ENCODE data around the gene OTOF.

OTOF gene

DNA sequence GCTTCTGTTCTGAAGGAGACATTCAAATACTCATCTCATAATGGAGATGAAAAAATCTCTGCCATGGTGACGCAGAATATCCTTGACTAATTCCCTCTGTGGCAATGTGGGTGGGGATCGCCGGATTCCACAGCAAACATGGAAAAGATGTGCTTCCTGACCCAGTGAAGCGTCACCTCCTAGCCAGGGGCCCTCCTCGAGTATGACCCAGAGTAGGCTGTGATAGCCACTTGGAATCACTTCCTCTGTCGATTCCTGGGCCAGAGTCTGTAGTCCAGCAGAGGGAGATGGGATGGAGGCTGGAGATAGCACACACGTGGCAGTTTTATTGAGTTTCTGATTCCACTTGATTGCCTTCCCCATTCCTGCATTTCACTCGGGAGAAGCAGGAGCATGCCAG lies 39.4 kb downstream of the OTOF start:
- TF ChIP-seq POLR2AphosphoS5 (IDR thresholded peaks at IDR 0.05; ENCODE audit: low read depth, low read length) (no peak), SIN3A (IDR thresholded peaks at IDR 0.05; ENCODE audit: borderline replicate concordance, insufficient read depth, low read length) (peak; percentile 31; the same call in 1 of the 2 replicates)
- TF ChIP-seq, protein P1, sequence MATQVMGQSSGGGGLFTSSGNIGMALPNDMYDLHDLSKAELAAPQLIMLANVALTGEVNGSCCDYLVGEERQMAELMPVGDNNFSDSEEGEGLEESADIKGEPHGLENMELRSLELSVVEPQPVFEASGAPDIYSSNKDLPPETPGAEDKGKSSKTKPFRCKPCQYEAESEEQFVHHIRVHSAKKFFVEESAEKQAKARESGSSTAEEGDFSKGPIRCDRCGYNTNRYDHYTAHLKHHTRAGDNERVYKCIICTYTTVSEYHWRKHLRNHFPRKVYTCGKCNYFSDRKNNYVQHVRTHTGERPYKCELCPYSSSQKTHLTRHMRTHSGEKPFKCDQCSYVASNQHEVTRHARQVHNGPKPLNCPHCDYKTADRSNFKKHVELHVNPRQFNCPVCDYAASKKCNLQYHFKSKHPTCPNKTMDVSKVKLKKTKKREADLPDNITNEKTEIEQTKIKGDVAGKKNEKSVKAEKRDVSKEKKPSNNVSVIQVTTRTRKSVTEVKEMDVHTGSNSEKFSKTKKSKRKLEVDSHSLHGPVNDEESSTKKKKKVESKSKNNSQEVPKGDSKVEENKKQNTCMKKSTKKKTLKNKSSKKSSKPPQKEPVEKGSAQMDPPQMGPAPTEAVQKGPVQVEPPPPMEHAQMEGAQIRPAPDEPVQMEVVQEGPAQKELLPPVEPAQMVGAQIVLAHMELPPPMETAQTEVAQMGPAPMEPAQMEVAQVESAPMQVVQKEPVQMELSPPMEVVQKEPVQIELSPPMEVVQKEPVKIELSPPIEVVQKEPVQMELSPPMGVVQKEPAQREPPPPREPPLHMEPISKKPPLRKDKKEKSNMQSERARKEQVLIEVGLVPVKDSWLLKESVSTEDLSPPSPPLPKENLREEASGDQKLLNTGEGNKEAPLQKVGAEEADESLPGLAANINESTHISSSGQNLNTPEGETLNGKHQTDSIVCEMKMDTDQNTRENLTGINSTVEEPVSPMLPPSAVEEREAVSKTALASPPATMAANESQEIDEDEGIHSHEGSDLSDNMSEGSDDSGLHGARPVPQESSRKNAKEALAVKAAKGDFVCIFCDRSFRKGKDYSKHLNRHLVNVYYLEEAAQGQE (IDR thresholded peaks at IDR 0.05; ENCODE audit: insufficient read depth in 1 of 2, low read depth in 2 of 2, low read length in 2 of 2) = 0 out of 4 replicates have a peak, but pooled peaks of 1 of the 2 experiments have one; percentile 33

DNA sequence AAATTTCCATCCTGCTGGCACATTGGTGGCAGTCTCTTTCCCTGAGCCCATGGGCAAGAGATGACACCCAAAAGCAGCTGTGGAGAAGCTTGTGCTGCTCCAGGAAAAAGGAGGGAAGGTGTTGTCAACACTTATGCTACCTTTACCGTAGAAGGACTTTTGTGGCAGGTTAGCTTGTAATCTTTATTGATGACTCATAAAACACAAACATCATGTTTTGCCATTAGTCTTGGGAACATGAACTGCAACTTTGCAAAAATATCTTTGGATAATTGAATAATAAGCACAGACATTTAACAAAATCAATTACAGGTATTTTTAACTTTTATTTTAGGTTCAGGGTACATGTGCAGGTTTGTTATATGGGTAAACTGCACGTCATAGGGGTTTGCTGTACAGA lies 42.8 kb downstream of the OTOF start:
- TF ChIP-seq POLR2AphosphoS5 (IDR thresholded peaks at IDR 0.05; ENCODE audit: low read depth, low read length) (no peak), FOXP2 (optimal IDR thresholded peaks at IDR 0.05; ENCODE audit: borderline replicate concordance, extremely low read depth, extremely low read length, insufficient read depth) (no peak), TAF1 (IDR thresholded peaks at IDR 0.05; ENCODE audit: borderline replicate concordance, insufficient read depth, low read length) (no peak), SIN3A (IDR thresholded peaks at IDR 0.05; ENCODE audit: borderline replicate concordance, insufficient read depth, low read length) (no peak)
- TF ChIP-seq, protein P1 (IDR thresholded peaks at IDR 0.05; ENCODE audit: insufficient read depth in 1 of 2, low read depth in 2 of 2, low read length in 2 of 2) = no peak

- TF ChIP-seq FOXP2 (optimal IDR thresholded peaks at IDR 0.05; ENCODE audit: borderline replicate concordance, extremely low read depth, extremely low read length, insufficient read depth) (no peak), POLR2AphosphoS5 (IDR thresholded peaks at IDR 0.05; ENCODE audit: low read depth, low read length) (no peak), TAF1 (IDR thresholded peaks at IDR 0.05; ENCODE audit: borderline replicate concordance, insufficient read depth, low read length) (no peak), SIN3A (IDR thresholded peaks at IDR 0.05; ENCODE audit: borderline replicate concordance, insufficient read depth, low read length) (no peak)
- TF ChIP-seq, protein P1 (IDR thresholded peaks at IDR 0.05; ENCODE audit: insufficient read depth in 1 of 2, low read depth in 2 of 2, low read length in 2 of 2) = no peak
Observed at GRCh38 chr2:26432859-26433258, 45.1 kb downstream of the OTOF start.

GRCh38 chr2:26432363-26432762 lies 45.6 kb downstream of the OTOF start:
- TF ChIP-seq SIN3A (IDR thresholded peaks at IDR 0.05; ENCODE audit: borderline replicate concordance, insufficient read depth, low read length) (no peak), FOXP2 (optimal IDR thresholded peaks at IDR 0.05; ENCODE audit: borderline replicate concordance, extremely low read depth, extremely low read length, insufficient read depth) (no peak), TAF1 (IDR thresholded peaks at IDR 0.05; ENCODE audit: borderline replicate concordance, insufficient read depth, low read length) (no peak), POLR2AphosphoS5 (IDR thresholded peaks at IDR 0.05; ENCODE audit: low read depth, low read length) (no peak)
- TF ChIP-seq, protein P1 (IDR thresholded peaks at IDR 0.05; ENCODE audit: insufficient read depth in 1 of 2, low read depth in 2 of 2, low read length in 2 of 2) = no peak

- TF ChIP-seq SIN3A (IDR thresholded peaks at IDR 0.05; ENCODE audit: borderline replicate concordance, insufficient read depth, low read length) (no peak), POLR2AphosphoS5 (IDR thresholded peaks at IDR 0.05; ENCODE audit: low read depth, low read length) (no peak), FOXP2 (optimal IDR thresholded peaks at IDR 0.05; ENCODE audit: borderline replicate concordance, extremely low read depth, extremely low read length, insufficient read depth) (no peak), TAF1 (IDR thresholded peaks at IDR 0.05; ENCODE audit: borderline replicate concordance, insufficient read depth, low read length) (no peak)
- TF ChIP-seq, protein P1 (IDR thresholded peaks at IDR 0.05; ENCODE audit: insufficient read depth in 1 of 2, low read depth in 2 of 2, low read length in 2 of 2) = no peak
Observed at GRCh38 chr2:26430826-26431225, 47.1 kb downstream of the OTOF start.

All from PFSK-1 (cell line).